ENCODE measurements around the gene SH3PXD2B.

SH3PXD2B gene

DNA sequence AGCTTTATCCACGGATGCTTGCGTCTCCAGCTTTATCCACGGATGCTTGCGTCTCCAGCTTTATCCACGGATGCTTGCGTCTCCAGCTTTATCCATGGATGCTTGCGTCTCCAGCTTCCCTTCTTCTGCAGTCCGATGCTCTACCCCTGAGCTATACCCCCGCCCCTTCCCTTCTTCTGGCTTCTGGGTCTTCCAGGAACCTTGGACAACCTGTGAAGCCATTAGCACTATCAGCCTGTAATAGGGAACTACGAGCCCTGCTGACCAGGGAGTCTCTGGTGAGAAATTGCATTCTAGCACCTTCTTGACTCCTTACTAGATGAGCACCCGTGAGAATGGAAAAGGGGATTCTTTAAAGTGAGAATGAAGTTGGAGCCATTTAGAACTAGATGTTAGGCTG lies 39.1 kb upstream of the SH3PXD2B start:
- no peaks in the 10 kb centered on the region for H3K36me3 ChIP-seq (ENCODE audit: control insufficient read depth in 1 of 2, insufficient read depth in 2 of 2, low read length in 2 of 2)
- no peak overlapping the region for H3K4me3 ChIP-seq (ENCODE audit: low read depth in 1 of 2, low read length in 2 of 2)
- no peak overlapping the region for H3K27ac ChIP-seq (ENCODE audit: low read length)
- H3K9me3 ChIP-seq (ENCODE audit: control insufficient read depth in 1 of 2, low read length in 2 of 2): no peaks in the 10 kb centered on the region
- peaks cover 0 to 7% of the 10 kb centered on the region in 2 donors for H3K4me1 ChIP-seq (ENCODE audit: control insufficient read depth in 1 of 2, insufficient read depth in 2 of 2, low read length in 2 of 2)
- H3K27me3 ChIP-seq (ENCODE audit: low read depth, low read length): no peaks in the 10 kb centered on the region

DNA sequence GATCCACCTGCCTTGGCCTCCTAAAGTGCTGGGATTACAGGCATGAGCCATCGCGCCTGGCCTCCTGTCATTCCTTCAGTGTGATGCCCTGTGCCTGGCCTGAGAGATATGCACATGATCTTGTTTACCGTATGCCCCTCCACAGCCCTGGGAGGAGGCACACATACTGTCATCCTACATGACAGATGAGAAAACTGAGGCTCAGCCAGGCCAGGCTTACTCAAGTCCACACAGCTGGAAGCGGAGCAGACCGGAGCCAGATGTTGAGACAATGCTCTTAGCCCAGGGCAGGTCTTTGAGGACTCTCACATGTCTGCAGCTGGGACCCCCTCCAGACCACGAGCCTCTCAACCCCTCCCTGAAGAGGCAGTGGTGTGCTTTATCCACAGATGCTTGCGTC lies 38.7 kb upstream of the SH3PXD2B start:
- H3K36me3 ChIP-seq (ENCODE audit: control insufficient read depth in 1 of 2, insufficient read depth in 2 of 2, low read length in 2 of 2): no peaks in the 10 kb centered on the region
- H3K27ac ChIP-seq (ENCODE audit: low read length): no peak overlapping the region
- H3K9me3 ChIP-seq (ENCODE audit: control insufficient read depth in 1 of 2, low read length in 2 of 2): no peaks in the 10 kb centered on the region
- no peaks in the 10 kb centered on the region for H3K27me3 ChIP-seq (ENCODE audit: low read depth, low read length)
- no peak overlapping the region for H3K4me3 ChIP-seq (ENCODE audit: low read depth in 1 of 2, low read length in 2 of 2)
- peaks cover 0 to 7% of the 10 kb centered on the region in 2 donors for H3K4me1 ChIP-seq (ENCODE audit: control insufficient read depth in 1 of 2, insufficient read depth in 2 of 2, low read length in 2 of 2)

DNA sequence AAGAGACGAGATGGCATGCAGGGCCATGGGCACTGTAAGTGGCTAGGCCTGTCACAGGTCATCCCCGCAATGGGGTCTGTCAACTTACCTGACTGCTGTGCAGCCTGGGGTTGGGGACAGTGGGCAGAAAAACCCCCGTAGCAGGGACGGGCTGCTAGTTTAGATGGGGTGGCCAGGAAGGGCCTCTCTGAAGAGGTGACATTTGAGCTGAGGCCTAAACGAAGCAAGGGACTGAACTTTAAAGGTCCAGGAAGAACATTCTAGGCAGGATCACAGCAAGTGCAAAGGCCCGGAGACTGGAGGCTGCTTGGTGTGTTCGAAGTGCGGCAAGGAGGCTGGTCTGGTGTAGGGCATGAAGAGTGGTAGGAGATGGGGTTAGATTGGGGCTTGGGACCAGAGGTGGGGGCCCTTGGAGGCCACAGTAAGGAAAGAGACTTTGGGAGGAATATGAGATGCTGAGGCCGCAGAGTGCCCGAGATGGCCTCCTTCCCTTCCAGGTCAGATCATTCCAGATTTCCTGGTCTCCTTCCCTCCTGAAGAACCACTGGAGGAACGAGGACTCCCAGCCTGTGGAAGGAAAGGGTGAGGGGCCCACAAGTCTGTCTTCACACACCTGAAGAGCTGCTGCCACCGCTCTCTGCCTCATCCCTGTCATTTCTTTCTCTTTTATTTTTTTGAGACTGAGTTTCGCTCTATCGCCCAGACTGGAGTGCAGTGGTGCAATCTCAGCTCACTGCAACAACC lies 37.9 kb upstream of the SH3PXD2B start:
- H3K27ac ChIP-seq (ENCODE audit: low read length): no peak overlapping the region
- H3K4me1 ChIP-seq (ENCODE audit: control insufficient read depth in 1 of 2, insufficient read depth in 2 of 2, low read length in 2 of 2): peaks cover 0 to 4% of the 10 kb centered on the region in 2 donors
- H3K4me3 ChIP-seq (ENCODE audit: low read depth in 1 of 2, low read length in 2 of 2): no peak overlapping the region
- H3K27me3 ChIP-seq (ENCODE audit: low read depth, low read length): no peaks in the 10 kb centered on the region
- H3K9me3 ChIP-seq (ENCODE audit: control insufficient read depth in 1 of 2, low read length in 2 of 2): no peaks in the 10 kb centered on the region
- no peaks in the 10 kb centered on the region for H3K36me3 ChIP-seq (ENCODE audit: control insufficient read depth in 1 of 2, insufficient read depth in 2 of 2, low read length in 2 of 2)

DNA sequence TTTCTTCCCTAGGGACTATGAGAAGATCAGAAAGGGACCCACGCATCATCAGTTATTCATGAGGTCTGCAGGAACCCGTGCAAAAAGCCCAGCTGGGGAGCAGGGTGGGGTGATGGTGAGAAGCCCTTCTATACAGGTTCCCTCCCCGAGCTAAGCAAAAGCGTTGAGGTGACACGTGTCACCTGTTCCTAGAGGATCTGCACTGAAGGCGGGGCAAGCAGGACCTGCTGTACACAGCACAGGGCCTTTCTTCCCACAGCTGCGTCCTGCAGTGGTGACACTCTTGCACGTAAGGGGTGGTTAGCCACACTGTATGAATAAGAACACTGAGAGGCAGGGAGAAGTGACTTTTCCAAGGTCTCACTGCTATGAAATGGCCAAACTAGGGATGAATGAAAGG lies 37.2 kb upstream of the SH3PXD2B start:
- H3K27ac ChIP-seq (ENCODE audit: low read length): no peak overlapping the region
- no peaks in the 10 kb centered on the region for H3K27me3 ChIP-seq (ENCODE audit: low read depth, low read length)
- H3K36me3 ChIP-seq (ENCODE audit: control insufficient read depth in 1 of 2, insufficient read depth in 2 of 2, low read length in 2 of 2): no peaks in the 10 kb centered on the region
- H3K9me3 ChIP-seq (ENCODE audit: control insufficient read depth in 1 of 2, low read length in 2 of 2): no peaks in the 10 kb centered on the region
- no peaks in the 10 kb centered on the region for H3K4me1 ChIP-seq (ENCODE audit: control insufficient read depth in 1 of 2, insufficient read depth in 2 of 2, low read length in 2 of 2)
- no peak overlapping the region for H3K4me3 ChIP-seq (ENCODE audit: low read depth in 1 of 2, low read length in 2 of 2)

DNA sequence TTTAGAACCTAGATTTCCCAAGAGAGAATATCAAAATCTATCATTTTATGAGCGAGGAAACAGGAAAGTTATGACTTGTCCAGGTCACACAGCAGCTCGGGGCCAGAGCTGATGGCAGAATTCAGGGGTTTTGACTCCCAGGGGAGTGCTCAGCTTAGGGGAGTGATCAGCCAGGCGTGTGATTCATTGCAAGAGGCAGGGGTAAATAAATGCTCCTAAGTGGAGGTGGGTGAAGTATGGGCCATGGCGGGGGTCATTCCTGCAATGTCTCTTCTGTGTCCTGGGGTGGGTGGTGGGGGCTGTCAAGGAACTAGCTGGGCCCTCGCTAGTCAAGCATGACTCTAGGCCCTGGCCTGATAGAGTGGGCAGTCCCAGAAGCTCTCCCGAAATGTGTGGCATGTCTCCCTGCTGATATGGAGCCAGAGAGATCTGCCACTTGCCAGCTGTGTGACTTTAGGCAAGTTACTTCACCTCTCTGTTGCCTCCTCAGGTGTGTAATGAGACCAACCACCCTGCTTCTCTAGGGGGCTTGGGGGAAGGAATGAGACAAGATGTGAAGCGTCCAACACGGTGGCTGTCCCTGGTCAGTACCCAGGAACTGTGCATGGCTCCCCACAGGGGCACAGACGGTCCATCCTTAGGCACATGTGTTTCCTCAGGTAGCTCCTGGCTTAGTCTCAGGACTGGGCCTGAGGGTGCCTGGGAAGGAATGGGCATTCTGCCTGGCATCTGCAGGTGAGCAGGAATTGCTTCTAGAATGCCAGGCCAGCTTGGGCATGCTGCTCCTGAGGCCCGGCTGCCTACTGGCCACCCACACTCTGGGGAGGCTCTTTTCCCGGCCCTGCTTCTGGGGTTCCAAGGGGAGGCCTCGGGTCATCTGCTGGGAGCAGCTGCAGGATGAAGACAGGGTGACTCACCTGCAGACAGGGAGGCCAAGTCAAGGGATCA lies 36.5 kb upstream of the SH3PXD2B start:
- Histone ChIP-seq H3K27me3 (ENCODE audit: low read depth, low read length) (no peaks in the 10 kb centered on the region), H3K4me3 (ENCODE audit: low read depth in 1 of 2, low read length in 2 of 2) (no peak overlapping the region), H3K27ac (ENCODE audit: low read length) (no peak overlapping the region), H3K9me3 (ENCODE audit: control insufficient read depth in 1 of 2, low read length in 2 of 2) (no peaks in the 10 kb centered on the region), H3K4me1 (ENCODE audit: control insufficient read depth in 1 of 2, insufficient read depth in 2 of 2, low read length in 2 of 2) (no peaks in the 10 kb centered on the region), H3K36me3 (ENCODE audit: control insufficient read depth in 1 of 2, insufficient read depth in 2 of 2, low read length in 2 of 2) (no peaks in the 10 kb centered on the region)

DNA sequence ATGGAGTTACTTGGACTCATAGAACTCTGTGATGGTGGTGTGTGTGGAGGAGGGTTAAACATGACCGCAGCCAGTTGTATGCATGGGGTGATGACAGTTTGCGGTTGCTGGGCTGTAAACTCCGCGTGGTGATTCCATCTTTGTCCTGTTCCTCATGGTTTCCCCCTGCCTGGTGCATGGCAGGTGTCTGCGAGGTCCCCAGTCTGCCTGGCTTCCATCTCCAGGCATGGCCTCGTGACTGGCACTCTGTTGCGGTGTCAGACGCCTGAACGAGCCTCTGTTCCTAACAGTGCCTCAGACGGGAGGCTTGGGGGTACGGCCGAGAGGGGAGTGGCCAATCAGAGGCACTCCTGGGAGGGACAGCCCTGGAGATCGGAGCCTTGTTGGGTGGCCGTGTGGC lies 33.9 kb upstream of the SH3PXD2B start:
- Histone ChIP-seq H3K4me3 (ENCODE audit: low read depth in 1 of 2, low read length in 2 of 2) (no peak overlapping the region), H3K36me3 (ENCODE audit: control insufficient read depth in 1 of 2, insufficient read depth in 2 of 2, low read length in 2 of 2) (no peaks in the 10 kb centered on the region), H3K27ac (ENCODE audit: low read length) (no peak overlapping the region), H3K4me1 (ENCODE audit: control insufficient read depth in 1 of 2, insufficient read depth in 2 of 2, low read length in 2 of 2) (no peaks in the 10 kb centered on the region), H3K27me3 (ENCODE audit: low read depth, low read length) (no peaks in the 10 kb centered on the region), H3K9me3 (ENCODE audit: control insufficient read depth in 1 of 2, low read length in 2 of 2) (no peaks in the 10 kb centered on the region)

DNA sequence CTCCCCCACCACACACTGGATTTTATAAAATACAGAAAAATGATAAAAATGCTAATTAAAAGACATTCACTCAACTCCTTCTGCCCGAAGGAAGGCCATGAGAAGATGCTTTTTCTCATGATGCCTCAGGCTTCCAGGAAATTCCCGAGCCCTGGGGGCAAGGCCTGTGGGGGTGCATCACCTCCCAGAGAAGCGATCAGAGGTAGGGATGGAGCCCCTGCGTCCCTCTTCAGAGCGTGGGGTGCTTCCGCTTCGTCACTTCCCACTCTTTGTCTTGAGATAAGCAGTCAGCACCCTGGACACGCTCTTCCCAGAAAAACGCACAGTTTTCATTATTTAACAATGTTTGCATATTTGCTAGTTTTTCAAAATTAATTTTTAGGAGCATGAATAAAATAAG lies 33.3 kb upstream of the SH3PXD2B start:
- H3K4me1 ChIP-seq (ENCODE audit: control insufficient read depth in 1 of 2, insufficient read depth in 2 of 2, low read length in 2 of 2): no peaks in the 10 kb centered on the region
- no peaks in the 10 kb centered on the region for H3K36me3 ChIP-seq (ENCODE audit: control insufficient read depth in 1 of 2, insufficient read depth in 2 of 2, low read length in 2 of 2)
- H3K27ac ChIP-seq (ENCODE audit: low read length): no peak overlapping the region

DNA sequence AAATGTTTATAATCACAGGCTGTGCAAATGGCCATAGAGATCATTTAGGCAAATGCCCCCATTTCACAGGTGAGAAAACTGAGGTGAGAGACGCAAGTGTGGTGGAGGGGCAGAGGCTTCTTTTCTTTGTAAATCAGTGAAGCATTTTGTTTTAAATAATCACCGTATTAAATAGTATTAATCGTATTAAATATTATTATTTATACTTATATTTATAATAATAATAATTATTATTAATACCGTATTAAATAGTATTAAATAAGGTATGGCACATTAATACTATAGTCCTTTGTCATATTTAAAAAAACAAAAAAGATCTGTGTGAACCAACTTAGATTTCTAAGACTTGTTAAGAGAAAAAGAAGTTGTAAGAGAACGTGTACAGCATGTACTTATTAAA lies 32.6 kb upstream of the SH3PXD2B start:
- H3K27me3 ChIP-seq (ENCODE audit: low read depth, low read length): no peaks in the 10 kb centered on the region
- no peak overlapping the region for H3K4me3 ChIP-seq (ENCODE audit: low read depth in 1 of 2, low read length in 2 of 2)
- no peaks in the 10 kb centered on the region for H3K36me3 ChIP-seq (ENCODE audit: control insufficient read depth in 1 of 2, insufficient read depth in 2 of 2, low read length in 2 of 2)
- no peaks in the 10 kb centered on the region for H3K9me3 ChIP-seq (ENCODE audit: control insufficient read depth in 1 of 2, low read length in 2 of 2)
- no peaks in the 10 kb centered on the region for H3K4me1 ChIP-seq (ENCODE audit: control insufficient read depth in 1 of 2, insufficient read depth in 2 of 2, low read length in 2 of 2)
- no peak overlapping the region for H3K27ac ChIP-seq (ENCODE audit: low read length)

More for the DNA sequence above, 33.3 kb upstream of the SH3PXD2B start:
- Histone ChIP-seq H3K27me3 (ENCODE audit: low read depth, low read length) (no peaks in the 10 kb centered on the region), H3K9me3 (ENCODE audit: control insufficient read depth in 1 of 2, low read length in 2 of 2) (no peaks in the 10 kb centered on the region), H3K4me3 (ENCODE audit: low read depth in 1 of 2, low read length in 2 of 2) (no peak overlapping the region)

DNA sequence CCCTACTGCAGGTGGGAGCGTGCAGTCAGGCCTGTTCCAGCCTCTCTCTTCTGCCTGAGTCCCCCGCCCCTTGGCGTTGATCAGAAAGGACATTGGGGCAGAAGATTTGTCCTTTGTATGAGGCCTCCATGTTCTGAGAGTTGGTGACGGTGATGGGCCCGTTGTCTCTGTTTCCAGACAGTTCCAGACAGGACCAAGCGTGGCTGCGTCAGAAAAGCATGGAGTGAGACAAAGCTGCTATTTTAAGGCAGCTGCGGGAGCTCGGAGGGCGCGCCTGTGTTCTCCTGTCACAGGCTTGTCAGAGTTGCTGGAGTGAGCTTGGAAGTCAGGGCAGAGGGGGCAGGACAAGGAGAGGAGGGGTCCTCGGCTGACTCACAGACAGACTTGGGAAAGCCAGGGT lies 32.1 kb upstream of the SH3PXD2B start:
- no peaks in the 10 kb centered on the region for H3K9me3 ChIP-seq (ENCODE audit: control insufficient read depth in 1 of 2, low read length in 2 of 2)
- H3K27ac ChIP-seq (ENCODE audit: low read length): no peak overlapping the region
- H3K4me3 ChIP-seq (ENCODE audit: low read depth in 1 of 2, low read length in 2 of 2): no peak overlapping the region
- no peaks in the 10 kb centered on the region for H3K27me3 ChIP-seq (ENCODE audit: low read depth, low read length)
- no peaks in the 10 kb centered on the region for H3K4me1 ChIP-seq (ENCODE audit: control insufficient read depth in 1 of 2, insufficient read depth in 2 of 2, low read length in 2 of 2)
- H3K36me3 ChIP-seq (ENCODE audit: control insufficient read depth in 1 of 2, insufficient read depth in 2 of 2, low read length in 2 of 2): no peaks in the 10 kb centered on the region

DNA sequence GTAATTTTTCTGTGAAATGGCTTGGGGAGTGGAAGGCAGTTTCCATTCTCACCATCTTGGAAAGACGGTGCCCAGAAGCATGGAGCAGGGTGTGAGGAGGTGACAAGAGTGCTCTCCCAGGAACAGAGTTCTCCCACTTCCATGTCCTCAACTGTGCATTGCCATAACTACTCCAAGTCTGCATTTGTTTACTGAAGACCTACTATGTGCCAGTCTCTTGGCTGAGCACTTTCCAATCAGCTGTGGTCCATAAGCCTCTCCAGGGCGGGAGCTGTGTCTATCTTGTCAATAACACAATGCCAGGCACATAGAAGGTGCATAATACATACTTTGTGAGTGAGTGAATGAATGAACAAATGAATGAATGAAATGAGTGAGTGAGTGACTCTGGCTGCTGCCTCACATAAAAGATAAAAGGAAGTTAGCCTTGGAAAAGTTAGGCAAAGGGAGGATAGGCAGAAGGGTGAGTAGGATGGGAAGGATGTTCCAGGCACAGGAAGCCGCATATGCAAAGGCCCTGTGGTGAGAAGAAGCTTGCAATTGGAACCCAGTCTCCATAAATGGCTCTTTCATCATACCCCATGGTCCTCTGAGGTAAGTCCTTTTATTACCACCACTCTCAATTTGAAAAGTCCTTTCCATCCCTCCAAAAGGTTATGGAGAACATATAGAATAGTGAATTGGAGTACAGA lies 31.3 kb upstream of the SH3PXD2B start:
- H3K36me3 ChIP-seq (ENCODE audit: control insufficient read depth in 1 of 2, insufficient read depth in 2 of 2, low read length in 2 of 2): no peaks in the 10 kb centered on the region
- H3K4me1 ChIP-seq (ENCODE audit: control insufficient read depth in 1 of 2, insufficient read depth in 2 of 2, low read length in 2 of 2): no peaks in the 10 kb centered on the region
- H3K4me3 ChIP-seq (ENCODE audit: low read depth in 1 of 2, low read length in 2 of 2): no peak overlapping the region
- no peak overlapping the region for H3K27ac ChIP-seq (ENCODE audit: low read length)
- no peaks in the 10 kb centered on the region for H3K9me3 ChIP-seq (ENCODE audit: control insufficient read depth in 1 of 2, low read length in 2 of 2)
- no peaks in the 10 kb centered on the region for H3K27me3 ChIP-seq (ENCODE audit: low read depth, low read length)

DNA sequence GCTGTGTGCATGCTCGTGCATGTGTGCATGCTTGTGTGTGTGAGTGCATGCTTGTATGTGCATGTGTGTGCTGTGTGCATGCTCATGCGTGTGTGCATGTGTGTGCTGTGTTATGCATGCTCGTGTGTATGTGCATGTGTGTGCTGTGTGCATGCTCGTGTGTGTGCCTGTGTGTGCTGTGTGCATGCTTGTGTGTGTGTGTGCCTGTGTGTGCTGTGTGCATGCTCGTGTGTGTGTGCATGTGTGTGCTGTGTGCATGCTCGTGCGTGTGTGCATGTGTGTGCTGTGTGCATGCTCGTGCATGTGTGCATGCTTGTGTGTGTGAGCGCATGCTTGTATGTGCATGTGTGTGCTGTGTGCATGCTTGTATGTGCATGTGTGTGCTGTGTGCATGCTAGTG lies 30.3 kb upstream of the SH3PXD2B start:
- no peak overlapping the region for H3K4me3 ChIP-seq (ENCODE audit: low read depth in 1 of 2, low read length in 2 of 2)
- H3K27ac ChIP-seq (ENCODE audit: low read length): no peak overlapping the region
- no peaks in the 10 kb centered on the region for H3K9me3 ChIP-seq (ENCODE audit: control insufficient read depth in 1 of 2, low read length in 2 of 2)
- H3K27me3 ChIP-seq (ENCODE audit: low read depth, low read length): no peaks in the 10 kb centered on the region
- no peaks in the 10 kb centered on the region for H3K36me3 ChIP-seq (ENCODE audit: control insufficient read depth in 1 of 2, insufficient read depth in 2 of 2, low read length in 2 of 2)
- H3K4me1 ChIP-seq (ENCODE audit: control insufficient read depth in 1 of 2, insufficient read depth in 2 of 2, low read length in 2 of 2): no peaks in the 10 kb centered on the region

All from muscle layer of duodenum (tissue), 2 donors.